ENCODE data around the gene NCBP2L.

NCBP2L gene

GRCh38 chrX:107777536-107777832, at the start of gene NCBP2L:
NCBP2L (plus strand) TSS chrX:107777733; CDS start chrX:107794221, 16,488 bp downstream.
- Histone ChIP-seq H3K9ac (ENCODE audit: low read depth, low read length, poor library complexity, severe bottlenecking) (peak within 1 kb of the TSS; percentile 89), H2AFZ (ENCODE audit: low read length) (peak within 1 kb of the TSS; percentile 87)

GRCh38 chrX:107728371-107729099, 49.0 kb upstream of the NCBP2L start:
- no peaks in the 10 kb centered on the region for H3K9me3 ChIP-seq (ENCODE audit: insufficient read depth, low read depth, low read length)
- no peaks in the 10 kb centered on the region for H4K20me1 ChIP-seq (ENCODE audit: insufficient read depth, low read length, poor library complexity, severe bottlenecking)
- H3K9ac ChIP-seq (ENCODE audit: low read depth, low read length, poor library complexity, severe bottlenecking): no peak overlapping the region
- no peak overlapping the region for H2AFZ ChIP-seq (ENCODE audit: low read length)
- H3K36me3 ChIP-seq (ENCODE audit: insufficient read depth, low read length): no peaks in the 10 kb centered on the region
- H3F3A ChIP-seq (ENCODE audit: low read depth): no peaks in the 10 kb centered on the region
- no peaks in the 10 kb centered on the region for H3K27me3 ChIP-seq (ENCODE audit: insufficient read depth, low read length, poor library complexity, severe bottlenecking)
- no peaks in the 10 kb centered on the region for H3K79me2 ChIP-seq (ENCODE audit: insufficient read depth, low read length)
- no peak overlapping the region for H3K4me3 ChIP-seq (ENCODE audit: low read length, poor library complexity, severe bottlenecking)
- TF ChIP-seq CTCF (conservative IDR thresholded peaks at IDR 0.05; ENCODE audit: low read length): no peak
- no peak for TF ChIP-seq EZH2phosphoT487 (IDR thresholded peaks at IDR 0.05; ENCODE audit: borderline replicate concordance)
- H3K9me2 ChIP-seq (replicated peaks; ENCODE audit: low read depth, low read length): no peaks in the 10 kb centered on the region
- peaks cover 3% of the 10 kb centered on the region for H3K4me1 ChIP-seq (ENCODE audit: insufficient read depth, low read length, poor library complexity, severe bottlenecking)
- no peak overlapping the region for H3K4me2 ChIP-seq (ENCODE audit: low read depth, low read length, poor library complexity, severe bottlenecking)

More at GRCh38 chrX:107777536-107777832, at the start of gene NCBP2L:
- H3K27me3 ChIP-seq (ENCODE audit: insufficient read depth, low read length, poor library complexity, severe bottlenecking): no peaks in the 10 kb centered on the region
- H3K4me2 ChIP-seq (ENCODE audit: low read depth, low read length, poor library complexity, severe bottlenecking): peak within 1 kb of the TSS; percentile 97
- no peaks in the 10 kb centered on the region for H3K9me2 ChIP-seq (replicated peaks; ENCODE audit: low read depth, low read length)
- TF ChIP-seq CTCF (conservative IDR thresholded peaks at IDR 0.05; ENCODE audit: low read length): no peak
- TF ChIP-seq EZH2phosphoT487 (IDR thresholded peaks at IDR 0.05; ENCODE audit: borderline replicate concordance): no peak
- H3F3A ChIP-seq (ENCODE audit: low read depth): no peaks in the 10 kb centered on the region
- H3K4me3 ChIP-seq (ENCODE audit: low read length, poor library complexity, severe bottlenecking): peak within 1 kb of the TSS; percentile 87
- peaks cover 34% of the 10 kb centered on the region for H3K79me2 ChIP-seq (ENCODE audit: insufficient read depth, low read length)
- H4K20me1 ChIP-seq (ENCODE audit: insufficient read depth, low read length, poor library complexity, severe bottlenecking): no peaks in the 10 kb centered on the region
- H3K4me1 ChIP-seq (ENCODE audit: insufficient read depth, low read length, poor library complexity, severe bottlenecking): peaks cover 29% of the 10 kb centered on the region
- no peaks in the 10 kb centered on the region for H3K36me3 ChIP-seq (ENCODE audit: insufficient read depth, low read length)
- H3K9me3 ChIP-seq (ENCODE audit: insufficient read depth, low read depth, low read length): no peaks in the 10 kb centered on the region

- H2AFZ ChIP-seq (ENCODE audit: low read length): no peak overlapping the region
- H3F3A ChIP-seq (ENCODE audit: low read depth): no peaks in the 10 kb centered on the region
- H3K9me3 ChIP-seq (ENCODE audit: insufficient read depth, low read depth, low read length): no peaks in the 10 kb centered on the region
- no peaks in the 10 kb centered on the region for H3K36me3 ChIP-seq (ENCODE audit: insufficient read depth, low read length)
- TF ChIP-seq EZH2phosphoT487 (IDR thresholded peaks at IDR 0.05; ENCODE audit: borderline replicate concordance) (no peak), CTCF (conservative IDR thresholded peaks at IDR 0.05; ENCODE audit: low read length) (no peak)
- peaks cover 3% of the 10 kb centered on the region for H3K4me1 ChIP-seq (ENCODE audit: insufficient read depth, low read length, poor library complexity, severe bottlenecking)
- H3K4me2 ChIP-seq (ENCODE audit: low read depth, low read length, poor library complexity, severe bottlenecking): no peak overlapping the region
- H3K79me2 ChIP-seq (ENCODE audit: insufficient read depth, low read length): no peaks in the 10 kb centered on the region
- no peak overlapping the region for H3K4me3 ChIP-seq (ENCODE audit: low read length, poor library complexity, severe bottlenecking)
- H3K9ac ChIP-seq (ENCODE audit: low read depth, low read length, poor library complexity, severe bottlenecking): no peak overlapping the region
- H3K9me2 ChIP-seq (replicated peaks; ENCODE audit: low read depth, low read length): no peaks in the 10 kb centered on the region
- no peaks in the 10 kb centered on the region for H4K20me1 ChIP-seq (ENCODE audit: insufficient read depth, low read length, poor library complexity, severe bottlenecking)
- no peaks in the 10 kb centered on the region for H3K27me3 ChIP-seq (ENCODE audit: insufficient read depth, low read length, poor library complexity, severe bottlenecking)
Measured at GRCh38 chrX:107729558-107730297, 47.8 kb upstream of the NCBP2L start.

Measured in Loucy (cell line).